HCT116 (cell line): ENCODE data around the gene ANKFN1.

Source experiments
- CTCF ChIP-seq, 3 experiments: fragments of 200-600 bp in 1 of 3; sonication (generic) in 1 of 3; IDR thresholded peaks in 2 of 3; conservative IDR thresholded peaks in 1 of 3; 2 replicates each; pipeline ENCODE4 v1.5.1; 2012 to 2017; ENCODE audit warnings: low read depth in 2 of 3, low read length in 2 of 3, antibody characterized with exemption in 1 of 3, borderline replicate concordance in 1 of 3, control low read depth in 1 of 3, mild to moderate bottlenecking in 1 of 3, mixed read lengths in 1 of 3, mixed run types in 1 of 3, moderate library complexity in 1 of 3; ENCODE audit not compliant: insufficient read depth in 1 of 3
- EZH2 ChIP-seq: fragments of 200-600 bp; sonication (generic); IDR thresholded peaks from 2 replicates; pipeline ENCODE4 v1.6.1; 2017; ENCODE audit warnings: antibody characterized with exemption, mixed run types
- EZH2phosphoT487 ChIP-seq: fragments of 200-600 bp; IDR thresholded peaks from 2 replicates; pipeline ENCODE4 v1.6.1; 2018; ENCODE audit warnings: antibody characterized with exemption, borderline replicate concordance
- POLR2A ChIP-seq: IDR thresholded peaks from 2 replicates; pipeline ENCODE4 v1.7.0; 2011; ENCODE audit warnings: borderline replicate concordance; ENCODE audit not compliant: insufficient read depth, insufficient read length; ENCODE audit errors: extremely low read depth
- ZBTB33 ChIP-seq: IDR thresholded peaks from 2 replicates; pipeline ENCODE4 v1.6.1; 2011; ENCODE audit warnings: mild to moderate bottlenecking, low read length, moderate library complexity; ENCODE audit not compliant: insufficient replicate concordance; ENCODE audit errors: extremely low read depth

- TF ChIP-seq ZBTB33 (no peak), CTCF (IDR thresholded peaks at IDR 0.05 in 2 of 3, conservative IDR thresholded peaks at IDR 0.05 in 1 of 3; ENCODE audit: borderline replicate concordance in 1 of 3, insufficient read depth in 1 of 3, low read depth in 2 of 3, low read length in 2 of 3) (no peak), EZH2 (no peak), POLR2A (no peak), EZH2phosphoT487 (no peak)
Measured at GRCh38 chr17:56289321-56289720, 136.0 kb downstream of the ANKFN1 start.
